GM19023 (cell line): ENCODE data around the gene TRIM31.

ENCODE experiments used
- ATAC-seq: cut with Tn5 transposase; IDR thresholded peaks from one replicate; pipeline ENCODE4 v1.9.1; 2021; ENCODE audit warnings: mild to moderate bottlenecking, moderate library complexity; ENCODE audit not compliant: unreplicated experiment

TRIM31 gene, protein sequence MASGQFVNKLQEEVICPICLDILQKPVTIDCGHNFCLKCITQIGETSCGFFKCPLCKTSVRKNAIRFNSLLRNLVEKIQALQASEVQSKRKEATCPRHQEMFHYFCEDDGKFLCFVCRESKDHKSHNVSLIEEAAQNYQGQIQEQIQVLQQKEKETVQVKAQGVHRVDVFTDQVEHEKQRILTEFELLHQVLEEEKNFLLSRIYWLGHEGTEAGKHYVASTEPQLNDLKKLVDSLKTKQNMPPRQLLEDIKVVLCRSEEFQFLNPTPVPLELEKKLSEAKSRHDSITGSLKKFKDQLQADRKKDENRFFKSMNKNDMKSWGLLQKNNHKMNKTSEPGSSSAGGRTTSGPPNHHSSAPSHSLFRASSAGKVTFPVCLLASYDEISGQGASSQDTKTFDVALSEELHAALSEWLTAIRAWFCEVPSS

DNA sequence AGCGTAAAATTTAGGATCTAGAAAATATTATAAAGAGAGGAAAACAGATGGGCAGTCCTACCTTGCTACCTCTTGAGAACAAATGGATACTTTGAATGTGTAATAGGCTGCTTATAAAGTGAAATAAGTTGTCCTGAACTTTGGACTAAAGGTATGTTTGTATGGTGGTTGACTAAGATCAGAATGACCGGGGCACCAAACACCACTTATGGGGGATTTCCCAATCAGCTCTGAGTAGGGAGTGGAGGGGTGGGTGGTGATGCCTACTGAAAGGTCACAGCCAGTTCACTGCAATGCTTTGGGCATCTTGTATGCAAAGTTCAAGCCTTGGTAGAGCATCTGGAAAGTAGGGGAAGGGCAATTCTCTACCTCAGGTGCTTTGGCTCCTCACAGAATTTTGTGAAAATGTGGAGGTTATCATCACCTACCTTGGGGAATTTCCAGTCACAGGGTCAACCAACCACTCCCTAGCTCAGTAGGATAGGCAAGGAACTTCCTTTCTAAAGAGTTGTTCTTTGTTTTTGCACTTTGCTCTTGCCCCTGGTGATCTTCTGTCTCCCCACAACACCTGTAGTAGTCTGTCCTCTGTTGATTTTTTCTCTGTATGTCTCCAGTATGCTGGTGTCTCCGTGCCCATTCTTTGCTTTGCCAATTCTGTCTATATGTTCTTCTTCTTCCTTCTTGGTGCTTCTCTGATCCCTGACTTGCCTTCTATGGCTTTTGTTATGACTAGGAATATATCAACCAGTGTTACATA, at the start of gene TRIM31:
TRIM31 (minus strand) TSS at position 88 of the 757 bp plus-strand sequence. CDS start 285 bp downstream, outside the sequence.
- ATAC-seq = peak; percentile 87

DNA sequence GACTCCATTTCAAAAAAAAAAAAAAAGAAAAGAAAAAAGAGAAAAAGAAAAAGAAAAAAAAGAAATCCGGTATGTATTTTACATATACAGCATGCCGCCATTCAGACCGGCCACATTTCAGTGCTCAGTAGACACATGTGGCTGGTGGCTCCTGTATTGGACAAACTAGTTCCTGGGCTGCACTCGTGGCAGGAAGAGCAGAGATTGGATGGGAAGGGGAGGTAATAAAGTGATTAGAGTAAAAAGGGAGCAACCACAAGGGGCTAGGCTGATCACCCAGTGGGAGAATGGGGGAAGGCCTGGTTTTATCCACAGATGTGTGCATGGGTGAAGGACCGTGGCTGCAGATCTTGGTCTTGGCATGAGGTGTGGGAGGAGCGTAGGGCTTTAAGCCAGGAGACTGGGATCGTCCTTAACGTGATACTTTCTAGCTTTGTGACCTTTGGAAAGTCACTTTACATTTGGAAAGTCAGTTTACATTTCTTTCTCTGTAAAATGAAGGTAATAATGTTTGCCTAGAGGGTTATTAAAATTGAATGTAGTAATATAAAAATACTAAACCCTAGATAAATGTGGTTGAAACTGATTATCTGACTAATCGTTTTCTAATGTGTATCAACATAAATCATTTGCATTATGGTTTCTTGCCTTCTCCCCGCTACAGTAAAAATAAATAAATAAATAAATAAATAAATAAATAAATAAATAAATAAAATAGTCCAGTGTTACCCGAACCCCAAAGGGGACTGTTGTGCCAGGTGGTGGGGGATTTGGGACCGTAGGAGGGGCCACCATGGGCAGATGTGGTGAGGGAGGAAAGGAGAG, 49.6 kb upstream of the TRIM31 start:
- no peak for ATAC-seq

DNA sequence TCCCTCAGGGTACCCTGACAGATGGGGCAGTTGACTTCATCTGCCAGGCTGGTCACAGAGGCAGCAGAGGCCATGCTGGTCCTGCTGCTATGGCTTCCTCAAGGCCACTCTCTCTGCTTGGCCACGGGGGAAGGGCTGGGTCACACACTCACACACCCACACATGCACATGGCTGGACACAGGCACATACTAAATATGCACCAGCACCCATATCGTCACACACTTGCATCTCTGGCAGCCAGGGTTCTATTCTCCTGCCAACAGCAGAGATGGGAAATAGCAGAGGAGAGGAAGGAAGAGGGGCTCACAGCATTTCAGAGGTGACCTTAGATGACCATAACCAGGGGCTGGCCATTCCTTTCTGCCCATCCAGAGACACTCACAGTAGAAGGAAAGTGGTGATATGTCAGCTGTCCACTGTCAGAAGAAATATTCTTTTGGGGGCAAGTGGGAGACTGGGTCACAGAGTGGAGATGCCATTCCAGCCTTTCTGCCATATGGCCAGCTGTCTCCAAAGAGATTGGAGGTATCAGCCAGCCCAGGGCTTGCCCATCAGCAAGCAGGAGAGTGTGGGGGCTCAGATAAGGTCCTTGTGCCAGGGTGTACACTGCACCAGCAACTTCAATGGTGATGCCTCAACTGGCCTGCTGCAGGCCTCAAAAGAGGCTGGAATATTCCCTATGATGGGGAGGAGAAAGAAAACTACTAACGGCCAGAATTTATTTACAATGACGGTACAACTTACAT, 48.1 kb upstream of the TRIM31 start, which contains the start of gene TRIM10:
TRIM10 (minus strand) TSS at position 427 of the 747 bp plus-strand sequence; CDS start at position 74, 353 bp downstream.
- no peak for ATAC-seq

DNA sequence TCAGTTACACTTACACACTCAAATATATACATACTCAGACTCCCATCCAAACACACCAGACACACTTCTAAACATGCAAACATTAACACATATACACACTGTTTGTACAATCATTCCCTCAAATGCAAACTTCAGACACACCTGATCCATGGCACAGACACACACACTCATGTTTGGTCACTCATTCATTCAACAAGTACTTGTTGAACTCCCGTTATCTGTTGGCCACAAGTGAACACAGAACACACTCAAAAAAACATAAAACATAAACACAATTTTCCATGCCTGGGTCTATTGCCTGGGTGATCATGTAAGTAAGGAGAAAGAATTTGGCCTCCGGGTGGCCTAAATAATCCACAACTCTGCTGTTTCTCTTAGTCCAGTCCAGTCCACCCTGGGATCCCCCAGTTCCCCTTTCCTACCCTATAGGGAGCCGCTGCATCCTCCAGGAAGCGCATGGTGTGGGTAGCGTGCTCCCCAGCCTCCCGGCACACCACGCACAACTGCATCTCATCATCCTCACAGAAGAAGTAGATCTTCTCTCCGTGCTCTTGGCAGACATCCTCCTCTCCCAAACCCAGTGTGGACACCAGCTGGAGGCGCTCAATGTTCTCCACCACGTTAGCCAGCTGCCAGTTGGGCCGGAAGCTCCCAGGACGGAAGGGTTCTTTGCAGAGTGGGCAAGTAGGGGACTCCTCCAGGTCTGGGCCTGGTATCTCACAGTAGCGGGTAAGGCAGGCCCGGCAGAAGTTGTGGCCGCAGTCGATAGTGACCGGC, 47.3 kb upstream of the TRIM31 start:
- no peak for ATAC-seq

DNA sequence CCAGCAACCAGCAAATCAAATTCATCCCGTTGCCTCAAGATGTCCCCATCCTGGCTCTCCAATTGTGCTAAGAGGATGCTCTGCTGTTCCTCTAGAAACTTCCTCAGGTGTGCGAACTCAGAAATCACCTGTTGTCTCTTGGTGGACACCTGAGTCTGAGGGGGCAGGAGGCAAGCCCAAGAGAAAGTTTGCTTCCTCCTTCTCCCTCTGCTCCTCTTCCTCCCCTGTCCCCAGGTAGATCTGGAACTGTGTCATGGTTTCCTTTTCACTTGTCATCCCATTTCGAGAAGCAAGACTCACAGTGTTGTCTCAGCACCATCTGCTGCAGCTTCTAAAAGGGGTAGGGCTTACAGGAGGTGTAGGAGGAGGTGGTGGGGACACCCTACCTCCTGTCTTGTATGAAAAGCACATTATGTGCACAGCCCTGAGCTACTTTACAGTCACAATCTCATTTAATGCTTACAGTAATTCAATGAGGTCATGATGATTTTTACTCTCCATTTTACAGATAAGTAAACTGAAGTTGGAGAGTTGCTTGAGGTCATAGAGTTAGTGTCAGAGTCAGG, 45.7 kb upstream of the TRIM31 start:
- ATAC-seq = no peak

DNA sequence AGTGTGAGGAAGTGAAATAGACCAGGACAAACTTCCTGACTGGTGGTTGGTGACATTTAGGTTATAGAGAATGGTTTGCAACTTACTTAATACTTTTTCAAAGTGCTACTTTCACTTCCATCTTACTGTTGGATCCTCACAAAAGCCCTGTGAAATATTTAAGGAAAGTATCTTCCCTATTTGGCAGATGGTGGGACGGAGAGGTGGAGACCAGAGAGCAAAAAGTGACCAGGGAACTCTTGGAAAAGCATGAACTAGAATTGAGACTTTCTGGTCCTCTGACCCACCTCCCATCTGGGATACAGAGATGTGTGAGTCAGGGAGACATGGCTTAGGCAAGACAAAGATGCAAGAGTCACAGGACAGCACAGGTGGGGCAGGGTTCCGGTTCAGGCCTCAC, 45.1 kb upstream of the TRIM31 start:
- no peak for ATAC-seq

DNA sequence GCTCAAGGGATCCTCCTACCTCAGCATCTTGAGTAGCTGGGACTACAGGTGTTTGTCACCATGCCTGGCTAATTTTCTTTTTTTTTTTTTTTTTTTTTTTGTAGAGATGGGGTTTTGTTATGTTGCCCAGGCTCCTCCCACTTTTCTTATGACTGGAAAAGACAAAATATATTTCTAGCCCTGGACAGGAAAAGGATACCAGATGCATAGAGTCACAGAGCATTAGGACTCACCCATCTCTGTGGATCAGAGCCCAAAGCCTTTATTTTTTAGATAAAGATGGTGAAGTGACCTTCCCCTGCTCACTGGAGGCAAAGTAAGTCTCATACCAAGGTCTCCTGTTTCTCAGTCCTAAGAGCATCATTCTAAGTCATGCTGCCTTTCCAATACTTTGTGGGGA, 44.7 kb upstream of the TRIM31 start:
- no peak for ATAC-seq

DNA sequence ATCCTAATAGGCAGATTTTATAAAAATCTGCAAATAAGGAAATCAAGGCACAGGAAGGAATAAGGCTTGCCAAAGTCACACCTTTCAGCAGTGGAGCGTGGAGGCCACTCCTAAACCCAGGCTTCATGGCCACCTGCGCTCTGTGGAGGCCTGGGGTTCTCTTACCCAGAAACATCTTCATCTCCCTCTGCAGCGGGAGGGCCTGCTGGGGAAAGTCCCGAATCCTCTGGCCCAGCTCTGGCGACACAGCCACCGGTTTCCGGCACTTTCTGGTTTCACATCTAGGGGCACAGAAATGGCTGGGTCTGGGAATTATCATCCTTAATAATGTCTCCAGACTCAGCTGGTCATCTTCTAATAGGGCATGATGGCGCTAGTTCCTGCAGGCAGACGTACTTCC, 43.9 kb upstream of the TRIM31 start:
- ATAC-seq = no peak

DNA sequence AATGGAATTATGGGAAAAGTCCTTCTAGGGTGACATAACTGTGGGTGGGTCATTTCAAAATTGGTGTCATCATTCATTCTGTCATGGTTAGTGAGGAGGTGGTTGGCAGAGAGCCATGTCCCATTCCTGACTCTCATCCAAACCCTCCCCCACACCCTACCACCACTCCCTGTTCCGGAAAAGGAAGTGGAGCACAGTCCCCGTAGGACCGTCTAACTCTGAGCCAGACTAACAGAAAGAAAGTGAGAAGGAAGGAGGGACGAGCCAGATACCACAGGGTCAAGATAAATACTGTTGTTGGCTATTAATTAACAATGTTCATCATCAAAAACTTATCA, 43.3 kb upstream of the TRIM31 start:
- ATAC-seq = no peak

DNA sequence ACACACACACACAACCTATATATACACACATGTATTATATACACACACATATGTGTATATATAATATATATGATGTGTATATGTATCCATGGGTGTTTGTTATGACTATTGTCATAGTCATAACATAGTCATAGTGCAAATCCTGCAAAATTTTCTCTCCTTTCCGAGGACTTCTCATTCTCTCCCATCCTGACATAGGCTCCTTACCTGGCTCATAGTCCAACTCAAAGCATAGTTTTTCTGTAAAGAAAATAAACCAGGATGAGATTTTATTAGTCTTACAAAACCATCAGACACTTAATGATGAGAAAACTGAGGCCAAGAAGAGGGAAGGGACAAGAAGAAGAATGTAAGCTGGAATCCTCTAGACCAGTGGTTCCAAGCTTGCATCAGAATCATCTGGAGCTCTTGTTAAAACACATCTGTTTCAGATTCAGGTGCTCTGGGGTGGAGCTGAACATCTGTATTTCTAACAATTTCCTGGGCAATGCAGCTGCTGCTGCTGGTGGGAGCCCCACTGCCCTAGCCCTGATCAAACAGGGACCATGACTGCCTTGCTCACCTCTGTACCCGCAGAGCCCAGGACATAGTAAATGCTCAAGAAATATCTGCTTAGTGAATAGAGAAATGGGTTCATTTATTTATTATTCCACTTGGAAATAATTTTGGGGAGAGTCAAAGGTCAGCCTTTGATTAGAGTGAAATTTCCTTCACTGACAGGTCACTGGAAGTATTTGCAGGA, 42.8 kb upstream of the TRIM31 start:
- no peak for ATAC-seq

DNA sequence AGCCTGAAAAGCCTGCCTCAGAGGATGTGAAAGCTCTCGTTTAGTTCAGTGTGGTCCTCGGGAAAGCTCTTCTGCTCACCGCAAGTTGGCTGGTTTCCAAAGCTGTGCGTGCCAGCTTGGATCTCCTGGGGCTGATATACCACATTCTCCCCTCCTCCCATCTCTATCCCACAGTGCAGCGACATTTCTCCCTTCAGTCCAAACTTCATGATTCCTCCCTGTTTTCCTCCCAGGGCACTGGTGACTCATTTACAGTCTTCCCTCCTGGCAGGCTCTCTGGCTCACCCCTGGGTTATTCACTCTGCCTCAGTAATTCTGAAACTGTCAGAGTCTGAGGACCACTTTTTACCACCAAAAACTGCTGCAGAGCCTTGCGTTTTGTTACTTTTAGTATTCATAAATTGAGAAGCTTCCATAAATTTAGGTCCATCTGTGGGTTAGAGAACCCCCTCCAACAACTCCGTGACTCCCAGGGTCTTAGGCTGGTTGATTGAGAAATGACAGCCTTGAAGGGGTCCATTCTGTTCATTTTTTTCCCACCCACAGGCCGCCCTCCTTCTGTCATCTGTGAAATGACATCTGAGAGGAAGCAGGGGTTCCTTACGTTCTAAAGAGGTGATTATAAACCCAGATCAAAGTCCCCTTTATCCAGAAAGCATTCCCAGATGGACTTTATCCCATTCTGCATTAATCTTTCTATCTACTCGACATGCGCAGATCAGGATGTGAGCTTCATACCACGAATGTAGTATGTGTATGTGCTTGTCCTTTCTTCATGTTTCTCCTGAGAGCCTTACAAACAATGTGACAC, 42.0 kb upstream of the TRIM31 start:
- no peak for ATAC-seq

DNA sequence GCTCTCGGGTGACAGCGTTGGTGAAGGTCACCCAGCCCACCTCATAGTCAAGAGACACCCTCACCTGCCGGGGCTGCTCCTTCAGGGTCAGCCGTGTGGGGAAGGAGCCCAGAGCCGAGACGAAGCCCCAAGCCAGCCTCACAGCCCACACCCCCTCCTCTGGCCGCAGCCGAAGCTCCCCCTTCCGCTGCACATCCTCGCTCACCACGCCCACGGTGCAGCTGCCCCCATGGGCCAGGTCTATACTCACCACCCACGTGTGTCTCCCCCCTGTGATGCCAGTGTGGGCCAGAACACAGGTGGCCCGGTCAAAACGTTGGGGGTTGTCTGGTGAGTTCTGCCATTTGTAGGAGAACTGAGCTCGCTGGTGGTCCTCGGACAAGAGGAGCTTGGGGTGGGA, 41.2 kb upstream of the TRIM31 start:
- ATAC-seq = no peak

DNA sequence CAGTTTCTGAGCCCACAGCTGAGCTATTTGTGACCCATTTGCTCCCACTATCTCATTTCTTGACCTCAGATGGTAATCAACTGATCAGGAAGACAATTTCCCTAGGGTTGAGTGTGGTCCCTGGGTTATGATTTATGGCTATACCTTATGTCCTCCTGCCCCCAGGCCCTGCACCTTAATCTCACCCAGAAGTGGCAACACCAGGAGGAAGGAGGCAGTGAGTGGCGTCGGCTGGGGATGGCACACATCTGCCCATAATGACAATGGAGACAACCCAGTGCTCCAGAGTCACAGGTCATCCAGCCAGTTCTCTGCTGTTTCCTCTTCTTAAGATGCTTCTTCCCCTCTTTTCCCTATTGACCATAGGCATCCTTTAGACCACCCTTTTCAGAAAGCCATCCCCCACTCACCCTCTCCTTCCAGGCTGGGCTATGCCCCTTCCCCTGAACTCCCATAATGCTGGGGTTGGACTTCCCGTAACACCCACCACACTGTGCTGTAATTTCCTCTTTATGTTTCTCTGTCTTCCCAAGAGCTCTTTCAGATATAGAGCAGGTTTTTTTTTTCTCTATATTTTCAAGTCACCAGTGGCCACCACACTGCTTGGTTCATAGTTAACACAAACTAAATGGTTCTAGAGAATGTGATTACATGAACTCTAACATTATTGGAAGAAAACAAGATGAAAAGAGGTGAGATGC, 40.2 kb upstream of the TRIM31 start:
- no peak for ATAC-seq

DNA sequence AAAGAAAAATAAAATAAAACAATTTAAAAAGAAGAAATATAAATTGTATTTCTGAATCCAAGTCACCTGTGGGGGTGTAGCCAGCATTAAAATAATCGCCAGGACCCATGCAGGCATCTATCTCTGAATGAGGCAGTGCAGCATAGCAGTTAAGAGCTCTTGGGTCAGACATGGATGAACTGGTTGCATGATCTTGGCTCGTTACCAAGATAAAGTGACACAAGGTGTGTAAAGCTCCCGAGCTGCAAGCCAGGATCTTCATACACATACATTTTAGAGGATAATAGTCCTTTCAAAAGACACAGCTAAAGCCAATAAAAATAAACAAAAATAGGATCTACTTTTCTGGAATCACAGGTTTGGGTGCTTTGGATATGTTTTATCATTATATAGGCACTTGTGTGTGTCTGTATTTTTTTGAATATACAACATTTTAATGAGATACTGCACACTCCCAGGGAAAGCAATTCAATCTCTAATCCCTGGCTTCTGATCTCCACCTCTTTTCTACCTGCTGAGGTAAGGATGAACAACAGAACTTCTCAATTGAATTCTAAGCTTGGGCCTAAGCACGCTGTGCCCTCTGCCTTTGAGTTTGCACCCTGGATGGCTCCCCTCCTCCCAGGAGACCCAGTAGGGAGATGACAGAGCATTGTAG, 39.3 kb upstream of the TRIM31 start:
- no peak for ATAC-seq

DNA sequence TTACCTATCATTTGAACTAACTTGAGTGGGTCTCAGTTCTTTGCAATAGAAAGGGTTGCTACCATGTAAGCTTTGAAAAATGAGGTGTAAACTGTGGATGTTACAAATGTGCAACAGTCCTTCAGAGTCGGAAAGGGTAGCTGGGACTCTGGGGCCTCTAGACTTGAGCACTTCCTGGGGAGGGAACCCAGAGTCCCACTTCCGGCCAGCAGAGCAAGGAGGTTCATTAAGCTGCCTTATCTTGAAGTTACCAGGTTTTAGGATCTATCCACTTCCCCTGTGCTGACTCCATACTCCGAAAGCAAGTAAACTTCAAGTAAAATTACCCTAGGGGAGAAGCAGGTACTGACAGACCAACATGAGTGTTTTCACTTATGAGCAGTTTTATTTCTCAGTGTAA, 38.7 kb upstream of the TRIM31 start:
- ATAC-seq = no peak

DNA sequence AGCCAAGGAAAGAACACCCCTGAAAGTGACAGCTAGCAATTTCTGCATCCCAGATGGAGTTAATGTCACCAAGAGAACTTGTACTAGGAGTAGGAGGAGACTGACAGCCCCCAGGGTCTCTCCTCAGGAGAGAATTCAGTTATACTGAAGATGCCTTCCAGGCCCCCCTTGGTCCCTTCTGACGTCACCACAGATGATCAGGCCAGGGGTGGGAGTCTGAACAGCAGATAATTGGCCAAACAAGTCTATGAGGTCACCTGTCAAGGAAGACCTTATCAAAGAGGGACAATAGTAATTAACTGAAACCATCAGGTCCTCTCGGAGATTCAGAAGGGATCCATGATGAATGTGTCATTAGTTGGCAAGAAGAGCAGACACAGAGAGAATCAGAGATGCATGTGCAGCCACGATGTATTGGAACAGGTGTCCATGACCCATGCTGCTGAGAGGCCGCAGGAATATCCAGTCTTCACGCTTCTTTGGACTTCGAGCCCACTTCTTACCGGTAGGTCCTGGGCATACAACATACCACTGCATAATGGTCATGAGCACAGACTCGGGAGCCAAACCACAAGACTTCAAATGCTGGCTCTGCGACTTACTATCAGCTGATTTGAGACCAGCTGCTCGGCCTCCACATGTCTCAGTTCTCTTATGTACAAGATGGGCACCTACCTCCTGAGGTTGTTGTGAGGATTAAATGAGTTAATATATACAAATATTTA, 37.9 kb upstream of the TRIM31 start:
- ATAC-seq = no peak
